ENCODE measurements around the gene SSUH2.

GRCh38 chr3:8622873-8623691 lies 21.5 kb downstream of the SSUH2 start:
- TF ChIP-seq GATA2 (IDR thresholded peaks at IDR 0.05; ENCODE audit: low read depth, low read length) (no peak), GATA3 (IDR thresholded peaks at IDR 0.05; ENCODE audit: low read depth, low read length) (no peak)
